Neural progenitor cell (in vitro differentiated cells): ENCODE results near the gene TRAF2. TPM values are rescaled to one million over a fixed set of nuclear protein-coding genes. Genes with fewer than 3 reads are reported as not detected.

Source experiments
- DNase-seq: peaks from one replicate; pipeline ENCODE4 v3.0.0-alpha.2; 2016; ENCODE audit warnings: low spot score
- H2AFZ ChIP-seq: fragments of 200-600 bp; sonication (generic); replicated peaks from 2 replicates; pipeline ENCODE4 v1.6.1; 2016; ENCODE audit warnings: antibody characterized with exemption
- H3F3A ChIP-seq: fragments of 200-600 bp; sonication (generic); 2 replicates; pipeline ENCODE4 v1.6.1; 2016; ENCODE audit warnings: antibody characterized with exemption, low read depth
- H3K27ac ChIP-seq: fragments of 200-600 bp; sonication (generic); 2 replicates; pipeline ENCODE4 v1.5.1; 2016; ENCODE audit warnings: mild to moderate bottlenecking
- H3K27me3 ChIP-seq: fragments of 200-600 bp; sonication (generic); 2 replicates; pipeline ENCODE4 v1.6.1; 2016; ENCODE audit warnings: mild to moderate bottlenecking, moderate library complexity
- H3K36me3 ChIP-seq: fragments of 200-600 bp; sonication (generic); 2 replicates; pipeline ENCODE4 v1.5.1; 2016
- H3K4me1 ChIP-seq: fragments of 200-600 bp; sonication (generic); 2 replicates; pipeline ENCODE4 v1.6.1; 2016; ENCODE audit warnings: mixed run types
- H3K4me2 ChIP-seq: fragments of 200-600 bp; sonication (generic); 2 replicates; pipeline ENCODE4 v1.6.1; 2016
- H3K4me3 ChIP-seq: fragments of 200-600 bp; sonication (generic); 2 replicates; pipeline ENCODE4 v1.5.1; 2016
- H3K79me2 ChIP-seq: fragments of 200-600 bp; sonication (generic); 2 replicates; pipeline ENCODE4 v1.6.1; 2016; ENCODE audit warnings: low read depth
- H3K9ac ChIP-seq: fragments of 200-600 bp; sonication (generic); 2 replicates; pipeline ENCODE4 v1.6.1; 2016
- H3K9me3 ChIP-seq: fragments of 200-600 bp; sonication (generic); 2 replicates; pipeline ENCODE4 v1.5.1; 2016; ENCODE audit warnings: low read depth
- H4K20me1 ChIP-seq: fragments of 200-600 bp; sonication (generic); 2 replicates; pipeline ENCODE4 v1.6.1; 2016; ENCODE audit warnings: low read depth
- H3K27ac Mint-ChIP-seq: 3 replicates; pipeline ENCODE4 v1.8.0; 2021; ENCODE audit warnings: mixed read lengths
- H3K27me3 Mint-ChIP-seq: 2 replicates; pipeline ENCODE4 v1.8.0; 2022; ENCODE audit warnings: low read depth, mild to moderate bottlenecking, inconsistent platforms, moderate library complexity, mixed read lengths; ENCODE audit not compliant: insufficient read depth
- H3K36me3 Mint-ChIP-seq: 3 replicates; pipeline ENCODE4 v1.8.0; 2021; ENCODE audit warnings: mixed read lengths
- H3K4me1 Mint-ChIP-seq: 3 replicates; pipeline ENCODE4 v1.8.0; 2021; ENCODE audit warnings: mixed read lengths
- H3K4me3 Mint-ChIP-seq: 3 replicates; pipeline ENCODE4 v1.8.0; 2021; ENCODE audit warnings: mild to moderate bottlenecking, moderate library complexity, mixed read lengths
- H3K9me3 Mint-ChIP-seq: 3 replicates; pipeline ENCODE4 v1.8.0; 2020; ENCODE audit warnings: mixed read lengths
- CTCF ChIP-seq: fragments of 200-600 bp; sonication (generic); IDR thresholded peaks from 2 replicates; pipeline ENCODE4 v1.5.1; 2017; ENCODE audit warnings: antibody characterized with exemption, mild to moderate bottlenecking
- EZH2 ChIP-seq: fragments of 200-600 bp; sonication (generic); IDR thresholded peaks from 2 replicates; pipeline ENCODE4 v1.6.1; 2017; ENCODE audit warnings: antibody characterized with exemption, mild to moderate bottlenecking, moderate library complexity
- EZH2phosphoT487 ChIP-seq: fragments of 200-600 bp; sonication (generic); IDR thresholded peaks from 2 replicates; pipeline ENCODE4 v1.6.1; 2017; ENCODE audit warnings: antibody characterized with exemption
- total RNA-seq: library from RNA; depleted of rRNA; stranded (reverse); fragments of >200 nt; gene quantifications from 2 replicates; pipeline ENCODE4 v1.2.3, GENCODE V29; 2015; ENCODE audit warnings: low replicate concordance

TRAF2 gene
- total RNA-seq, 1 donor from 2014 or later = 16.1 TPM

GRCh38 chr9:136920069-136920468 is 33.8 kb downstream of the TRAF2 start:
- Histone ChIP-seq H3K79me2 (no peaks in the 10 kb centered on the region), H3K27ac (no peak overlapping the region), H3K36me3 (no peaks in the 10 kb centered on the region), H3K4me2 (no peak overlapping the region), H2AFZ (no peak overlapping the region), H3K27me3 (no peaks in the 10 kb centered on the region), H3K9ac (no peak overlapping the region), H3K9me3 (no peaks in the 10 kb centered on the region), H3F3A (no peaks in the 10 kb centered on the region), H3K4me3 (no peak overlapping the region), H4K20me1 (no peaks in the 10 kb centered on the region), H3K4me1 (no peaks in the 10 kb centered on the region)
- no peak for DNase-seq
- Mint-ChIP-seq H3K4me1 (no peaks in the 10 kb centered on the region), H3K36me3 (peaks cover 15% of the 10 kb centered on the region), H3K27me3 (peaks cover 3% of the 10 kb centered on the region), H3K4me3 (no peak overlapping the region), H3K27ac (no peak overlapping the region), H3K9me3 (no peaks in the 10 kb centered on the region)
- TF ChIP-seq EZH2 (no peak), EZH2phosphoT487 (no peak)

DNA sequence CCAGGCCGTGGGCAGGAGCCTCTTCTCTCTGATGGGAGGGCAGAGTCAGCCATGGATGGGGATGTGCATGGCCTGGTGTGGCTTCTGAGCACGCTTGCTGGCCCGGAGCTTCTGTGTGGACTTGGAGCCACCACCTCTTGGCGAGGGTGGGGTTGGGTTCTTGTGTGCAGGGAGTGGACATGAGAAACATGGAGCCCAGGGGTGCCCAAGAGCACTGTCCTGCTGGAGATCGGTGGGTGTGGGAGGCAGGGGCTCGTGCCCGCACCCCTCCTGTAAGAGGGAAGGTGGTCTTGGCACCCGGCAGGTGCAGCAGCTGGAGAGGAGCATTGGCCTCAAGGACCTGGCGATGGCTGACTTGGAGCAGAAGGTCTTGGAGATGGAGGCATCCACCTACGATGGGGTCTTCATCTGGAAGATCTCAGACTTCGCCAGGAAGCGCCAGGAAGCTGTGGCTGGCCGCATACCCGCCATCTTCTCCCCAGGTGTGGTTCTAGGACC is 34.5 kb downstream of the TRAF2 start:
- Mint-ChIP-seq H3K27me3 (peaks cover 3% of the 10 kb centered on the region), H3K27ac (no peak overlapping the region), H3K36me3 (peaks cover 15% of the 10 kb centered on the region), H3K9me3 (no peaks in the 10 kb centered on the region), H3K4me3 (no peak overlapping the region), H3K4me1 (no peaks in the 10 kb centered on the region)
- Histone ChIP-seq H2AFZ (no peak overlapping the region), H3K4me2 (no peak overlapping the region), H3K9ac (no peak overlapping the region), H3K9me3 (no peaks in the 10 kb centered on the region), H3K27me3 (no peaks in the 10 kb centered on the region), H3K27ac (no peak overlapping the region), H3K36me3 (no peaks in the 10 kb centered on the region), H4K20me1 (no peaks in the 10 kb centered on the region), H3F3A (no peaks in the 10 kb centered on the region), H3K79me2 (no peaks in the 10 kb centered on the region), H3K4me3 (no peak overlapping the region), H3K4me1 (no peaks in the 10 kb centered on the region)
- no peak for DNase-seq
- no peak for TF ChIP-seq EZH2phosphoT487
- TF ChIP-seq EZH2 = no peak
- TF ChIP-seq CTCF = no peak

DNA sequence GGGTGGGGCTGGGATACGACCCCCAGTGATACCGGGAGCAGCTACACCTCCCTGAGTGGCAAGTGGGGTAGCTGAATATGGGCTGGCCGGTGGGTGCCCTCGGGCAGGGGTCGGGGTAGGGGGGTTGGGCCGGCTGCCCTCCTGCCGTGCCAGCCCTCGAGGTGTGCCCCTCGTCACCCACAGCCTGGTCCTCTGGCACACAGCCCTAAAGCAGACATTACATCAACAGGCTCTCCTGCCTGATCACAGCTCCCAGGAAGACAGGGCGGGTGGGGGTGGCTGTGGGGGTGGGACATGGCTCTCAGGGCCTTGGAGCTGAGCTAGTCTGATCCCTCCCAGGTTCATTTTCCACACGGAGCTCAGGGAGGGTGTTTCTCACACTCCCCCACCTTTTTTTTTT is 35.0 kb downstream of the TRAF2 start:
- H3K9me3 Mint-ChIP-seq = no peaks in the 10 kb centered on the region
- DNase-seq = no peak
- H3K9ac ChIP-seq = no peak overlapping the region
- no peak overlapping the region for H3K4me3 ChIP-seq
- no peaks in the 10 kb centered on the region for H3K79me2 ChIP-seq
- no peak overlapping the region for H3K27ac ChIP-seq
- no peaks in the 10 kb centered on the region for H3F3A ChIP-seq
- peaks cover 14% of the 10 kb centered on the region for H3K36me3 Mint-ChIP-seq
- no peak overlapping the region for H3K27ac Mint-ChIP-seq
- H2AFZ ChIP-seq = no peak overlapping the region
- H3K27me3 ChIP-seq = no peaks in the 10 kb centered on the region
- H3K36me3 ChIP-seq = no peaks in the 10 kb centered on the region
- H3K27me3 Mint-ChIP-seq = peaks cover 3% of the 10 kb centered on the region
- H3K4me1 ChIP-seq = no peaks in the 10 kb centered on the region
- no peaks in the 10 kb centered on the region for H3K9me3 ChIP-seq
- no peaks in the 10 kb centered on the region for H4K20me1 ChIP-seq
- H3K4me1 Mint-ChIP-seq = no peaks in the 10 kb centered on the region
- no peak overlapping the region for H3K4me2 ChIP-seq
- TF ChIP-seq CTCF (no peak), EZH2 (no peak), EZH2phosphoT487 (no peak)
- no peak overlapping the region for H3K4me3 Mint-ChIP-seq

DNA sequence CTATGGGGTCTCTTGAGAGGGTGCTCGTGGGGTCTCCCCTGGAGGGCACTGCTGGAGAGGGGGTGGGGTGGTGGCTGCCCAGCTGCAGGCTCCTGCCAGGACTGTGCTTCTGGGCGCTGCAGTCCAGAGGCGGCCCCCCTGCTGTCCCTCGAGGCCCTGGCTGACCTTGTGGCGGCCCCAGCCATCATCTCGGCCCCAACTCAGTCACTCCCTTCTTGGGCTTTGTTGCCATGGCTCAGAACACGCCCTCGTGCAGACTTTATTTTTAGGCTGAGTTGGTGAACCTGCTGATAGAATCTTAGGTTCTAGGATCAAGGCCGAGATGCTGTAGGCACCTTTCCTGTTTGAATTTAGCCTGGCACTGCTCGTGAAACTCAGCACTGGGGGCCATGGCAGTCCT is 35.4 kb downstream of the TRAF2 start:
- Mint-ChIP-seq H3K36me3 (peaks cover 13% of the 10 kb centered on the region), H3K27ac (no peak overlapping the region), H3K4me1 (no peaks in the 10 kb centered on the region), H3K4me3 (no peak overlapping the region), H3K9me3 (no peaks in the 10 kb centered on the region), H3K27me3 (peaks cover 3% of the 10 kb centered on the region)
- Histone ChIP-seq H3K4me1 (no peaks in the 10 kb centered on the region), H3K9ac (no peak overlapping the region), H4K20me1 (no peaks in the 10 kb centered on the region), H3K79me2 (no peaks in the 10 kb centered on the region), H2AFZ (no peak overlapping the region), H3K9me3 (no peaks in the 10 kb centered on the region), H3F3A (no peaks in the 10 kb centered on the region), H3K36me3 (no peaks in the 10 kb centered on the region), H3K4me3 (no peak overlapping the region), H3K4me2 (no peak overlapping the region), H3K27me3 (no peaks in the 10 kb centered on the region), H3K27ac (no peak overlapping the region)
- TF ChIP-seq CTCF (no peak), EZH2phosphoT487 (no peak), EZH2 (no peak)
- no peak for DNase-seq
